ENCODE measurements around the gene ADIG.
A peak's percentile ranks its signal among the peaks of the same experiment; 100 is the strongest.

The ADIG gene

DNA sequence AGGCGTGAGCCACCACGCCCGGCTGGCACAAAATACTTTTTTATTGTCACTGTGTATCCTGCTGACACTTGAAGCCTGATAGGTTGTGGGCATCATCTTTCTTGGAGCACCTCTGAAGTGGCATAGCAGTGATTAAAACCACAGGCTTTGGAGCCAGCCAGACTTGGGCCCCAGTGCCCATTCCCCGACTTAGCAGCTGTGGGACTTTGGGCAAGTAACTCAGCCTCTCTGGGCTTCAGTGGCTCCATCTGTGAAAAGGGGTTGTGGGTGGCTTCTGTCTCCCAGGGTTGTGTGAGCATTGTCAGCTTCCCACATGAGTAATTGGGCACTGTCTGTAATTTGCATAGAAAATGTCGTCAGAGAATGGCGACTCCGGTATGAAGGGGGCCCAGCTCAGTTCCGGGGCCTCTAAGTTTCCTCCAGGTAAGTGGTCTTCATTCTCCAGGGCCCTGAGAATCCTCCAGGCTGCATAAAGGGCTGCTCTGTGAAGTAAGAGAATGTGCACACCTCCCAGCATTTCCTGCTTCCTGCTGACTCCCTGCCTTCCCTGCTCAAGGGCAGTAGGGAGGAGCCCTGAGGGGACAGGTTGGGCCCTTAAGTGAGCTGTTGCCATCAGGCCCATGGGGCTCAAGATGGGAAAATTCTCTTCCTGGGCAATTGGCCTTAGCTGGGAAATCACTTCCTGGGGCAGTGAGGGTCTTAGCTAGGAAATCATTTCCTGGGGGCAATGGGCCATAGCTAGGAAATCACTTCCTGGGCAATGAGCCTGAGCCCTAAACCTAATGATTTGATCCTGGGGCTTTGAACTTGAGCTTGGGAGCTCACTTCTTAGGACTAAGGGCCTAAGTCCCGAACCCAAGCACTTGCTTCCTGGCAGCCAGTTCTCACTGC, 47.8 kb downstream of the ADIG start:
- no peak overlapping the region for H3K27ac ChIP-seq
- no peak for DNase-seq (ENCODE audit: low read depth, low spot score)

DNA sequence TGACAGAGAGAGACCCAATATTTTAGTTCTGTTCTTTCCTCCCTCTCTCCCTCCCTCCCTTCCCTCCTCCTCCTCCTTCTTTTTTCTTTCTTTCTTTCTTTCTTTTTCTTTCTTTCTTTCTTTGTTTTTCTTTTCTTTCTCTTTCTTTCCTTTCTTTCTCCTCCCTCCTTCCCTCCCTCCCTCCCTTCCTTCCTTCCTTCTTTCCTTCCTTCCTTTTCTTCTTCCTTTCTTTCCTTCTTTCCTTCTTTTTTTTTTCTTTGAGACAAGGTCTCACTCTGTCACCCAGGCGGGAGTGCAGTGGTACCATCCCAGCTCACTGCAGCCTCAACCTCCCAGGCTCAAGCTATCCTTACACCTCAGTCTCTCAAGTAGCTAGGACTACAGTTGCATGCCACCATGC, 49.0 kb downstream of the ADIG start:
- peak overlapping the region; percentile 47 for H3K27ac ChIP-seq
- no peak for DNase-seq (ENCODE audit: low read depth, low spot score)

DNA sequence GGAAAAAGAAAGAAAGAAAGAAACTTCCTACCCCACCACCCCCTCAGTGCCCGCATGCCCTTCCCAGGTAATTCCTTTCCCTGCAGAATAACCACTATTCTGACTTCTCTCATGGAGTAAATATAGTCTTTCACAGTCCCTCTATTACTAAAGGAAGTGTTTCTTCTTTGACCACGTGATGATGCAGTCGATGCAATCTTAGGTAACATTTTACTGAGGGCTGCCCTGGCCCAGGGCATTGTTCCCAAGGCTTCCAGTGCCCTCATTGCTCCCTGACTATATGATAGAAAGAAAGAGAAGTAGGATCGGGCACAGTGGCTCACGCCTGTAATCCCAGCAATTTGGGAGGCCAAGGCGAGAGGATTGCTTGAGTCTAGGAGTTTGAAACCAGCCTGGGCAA, 49.7 kb downstream of the ADIG start:
- no peak for DNase-seq (ENCODE audit: low read depth, low spot score)
- H3K27ac ChIP-seq: peak overlapping the region; percentile 47

DNA sequence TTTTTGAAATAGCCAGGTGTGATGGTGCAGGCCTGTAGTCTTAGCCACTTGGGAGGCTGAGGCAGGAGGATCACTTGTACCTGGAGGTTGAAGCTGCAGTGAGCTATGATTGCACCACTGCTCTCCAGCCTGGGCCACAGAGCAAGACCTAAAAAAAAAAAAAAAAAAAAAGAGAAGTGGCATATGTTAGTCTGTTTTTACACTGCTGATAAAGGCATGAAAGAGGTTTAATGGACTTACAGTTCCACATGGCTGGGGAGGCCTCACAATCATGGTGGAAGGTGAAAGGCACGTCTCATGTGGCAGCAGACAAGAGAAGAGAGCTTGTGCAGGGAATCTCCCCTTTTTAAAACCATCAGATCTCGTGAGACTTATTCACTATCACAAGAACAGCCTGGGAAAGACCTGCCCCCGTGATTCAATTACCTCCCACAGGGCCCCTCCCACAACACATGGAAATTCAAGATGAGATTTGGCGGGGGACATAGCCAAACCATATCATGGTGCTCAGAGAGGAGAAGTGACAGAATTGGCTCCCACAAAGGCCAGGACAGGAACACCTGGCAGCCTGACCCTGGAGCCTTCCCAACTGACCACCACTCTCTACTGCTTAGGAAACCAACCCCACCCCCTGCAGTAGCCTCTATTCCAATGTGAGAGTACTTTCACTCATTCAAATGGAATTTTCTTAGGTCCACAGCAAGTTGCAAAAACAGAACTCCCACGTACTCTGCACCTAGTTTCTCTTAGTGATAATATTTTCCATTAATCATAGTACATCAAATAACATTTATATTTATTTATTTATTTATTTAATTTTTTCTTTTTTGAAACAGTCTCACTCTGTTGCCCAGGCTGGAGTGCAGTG, 50.4 kb downstream of the ADIG start:
- no peak for DNase-seq (ENCODE audit: low read depth, low spot score)
- H3K27ac ChIP-seq: peak overlapping the region; percentile 47

DNA sequence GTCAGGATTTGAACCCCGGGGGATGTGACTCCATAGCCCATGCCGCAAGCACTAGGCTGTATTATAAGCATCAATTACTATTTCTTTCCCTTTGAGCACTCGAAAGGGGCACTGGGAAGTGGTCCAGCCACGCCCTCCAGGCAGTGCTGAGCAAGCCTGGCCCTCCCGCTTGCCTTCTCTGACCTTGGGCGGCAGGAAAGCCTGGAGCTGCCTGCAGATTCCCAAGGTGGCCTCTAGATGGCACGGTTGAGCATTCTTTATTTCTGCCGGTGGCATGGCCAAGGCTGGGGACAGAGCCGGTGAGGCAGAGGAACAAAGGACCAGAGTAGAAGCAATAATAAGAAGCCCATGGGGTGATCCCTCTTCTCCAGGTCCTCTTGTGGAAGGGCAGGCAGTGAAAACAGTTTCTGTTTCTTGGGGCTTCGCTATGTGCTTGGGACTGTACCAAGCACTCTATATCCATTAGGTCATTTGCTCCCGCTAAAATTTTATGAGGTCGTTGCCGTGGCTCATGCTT, 52.6 kb downstream of the ADIG start:
- DNase-seq (ENCODE audit: low read depth, low spot score): no peak
- no peak overlapping the region for H3K27ac ChIP-seq

DNA sequence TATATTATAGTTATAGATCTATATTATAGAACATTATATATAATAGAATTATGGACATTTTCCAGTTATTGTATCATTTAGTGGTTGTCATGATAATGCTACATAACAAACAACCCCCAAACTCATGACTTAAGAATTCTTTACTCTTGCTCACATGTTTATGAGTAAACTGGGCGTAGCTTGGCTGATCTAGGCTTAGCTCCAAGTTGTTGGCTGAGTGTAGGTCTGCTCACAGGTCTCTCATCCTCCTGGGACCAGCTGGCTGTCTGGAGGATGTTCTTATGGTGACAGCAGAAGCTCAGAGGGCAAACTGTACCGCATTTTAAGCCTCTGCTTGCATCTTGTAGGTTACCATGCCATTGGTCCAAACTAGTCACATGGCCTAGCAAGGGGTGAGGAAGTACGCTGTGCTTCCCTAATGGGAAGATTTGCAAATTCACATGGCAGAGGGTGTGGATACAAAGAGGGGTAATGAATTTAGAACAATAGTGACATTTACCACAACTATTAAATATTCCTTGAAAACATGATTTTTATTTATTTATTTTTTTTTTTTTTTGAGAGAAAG, 54.8 kb downstream of the ADIG start:
- no peak for DNase-seq (ENCODE audit: low read depth, low spot score)
- no peak overlapping the region for H3K27ac ChIP-seq
